Upper lobe of left lung (tissue), 4 donors: Measurements from ENCODE around the gene LRP5.

Experiments
- POLR2A ChIP-seq, 4 donors: fragments of 450-650 bp; IDR thresholded peaks; one replicate each; pipeline ENCODE4 v1.5.1; 2016 to 2017; ENCODE audit warnings: antibody characterized with exemption in 4 of 4, mild to moderate bottlenecking in 2 of 4
- TF ChIP-seq, protein P1 (sequence below), 6 experiments: fragments of 450-650 bp in 4 of 6; fragments of 200-600 bp in 2 of 6; sonication (generic) in 2 of 6; IDR thresholded peaks; one replicate each; pipeline ENCODE4 v1.5.1; 2016 to 2019; ENCODE audit warnings: antibody characterized with exemption in 6 of 6

DNA sequence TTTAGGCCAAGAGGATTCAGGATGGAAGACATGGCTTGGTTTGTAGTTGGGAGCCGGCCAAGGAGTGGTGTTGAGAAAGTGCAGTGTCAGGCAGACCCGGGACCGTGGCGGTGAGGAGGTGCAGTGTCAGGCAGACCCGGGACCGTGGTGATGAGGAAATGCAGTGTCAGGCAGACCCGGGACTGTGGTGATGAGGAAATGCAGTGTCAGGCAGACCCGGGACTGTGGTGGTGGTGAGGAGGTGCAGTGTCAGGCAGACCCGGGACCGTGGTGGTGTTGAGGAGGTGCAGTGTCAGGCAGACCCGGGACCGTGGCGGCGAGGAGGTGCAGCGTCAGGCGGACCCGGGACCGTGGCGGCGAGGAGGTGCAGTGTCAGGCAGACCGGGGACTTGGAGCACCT, 59.7 kb downstream of the LRP5 start:
- TF ChIP-seq, protein P1, sequence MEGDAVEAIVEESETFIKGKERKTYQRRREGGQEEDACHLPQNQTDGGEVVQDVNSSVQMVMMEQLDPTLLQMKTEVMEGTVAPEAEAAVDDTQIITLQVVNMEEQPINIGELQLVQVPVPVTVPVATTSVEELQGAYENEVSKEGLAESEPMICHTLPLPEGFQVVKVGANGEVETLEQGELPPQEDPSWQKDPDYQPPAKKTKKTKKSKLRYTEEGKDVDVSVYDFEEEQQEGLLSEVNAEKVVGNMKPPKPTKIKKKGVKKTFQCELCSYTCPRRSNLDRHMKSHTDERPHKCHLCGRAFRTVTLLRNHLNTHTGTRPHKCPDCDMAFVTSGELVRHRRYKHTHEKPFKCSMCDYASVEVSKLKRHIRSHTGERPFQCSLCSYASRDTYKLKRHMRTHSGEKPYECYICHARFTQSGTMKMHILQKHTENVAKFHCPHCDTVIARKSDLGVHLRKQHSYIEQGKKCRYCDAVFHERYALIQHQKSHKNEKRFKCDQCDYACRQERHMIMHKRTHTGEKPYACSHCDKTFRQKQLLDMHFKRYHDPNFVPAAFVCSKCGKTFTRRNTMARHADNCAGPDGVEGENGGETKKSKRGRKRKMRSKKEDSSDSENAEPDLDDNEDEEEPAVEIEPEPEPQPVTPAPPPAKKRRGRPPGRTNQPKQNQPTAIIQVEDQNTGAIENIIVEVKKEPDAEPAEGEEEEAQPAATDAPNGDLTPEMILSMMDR (IDR thresholded peaks at IDR 0.05): no peak
- no peak for TF ChIP-seq POLR2A (IDR thresholded peaks at IDR 0.05)
